ENCODE data around the gene PNMA6E.
"Not testable (repeated sequence)": the region's sequence is repeated elsewhere in the genome, so short reads cannot be mapped to it uniquely, and the experiment has no call there.

DNA sequence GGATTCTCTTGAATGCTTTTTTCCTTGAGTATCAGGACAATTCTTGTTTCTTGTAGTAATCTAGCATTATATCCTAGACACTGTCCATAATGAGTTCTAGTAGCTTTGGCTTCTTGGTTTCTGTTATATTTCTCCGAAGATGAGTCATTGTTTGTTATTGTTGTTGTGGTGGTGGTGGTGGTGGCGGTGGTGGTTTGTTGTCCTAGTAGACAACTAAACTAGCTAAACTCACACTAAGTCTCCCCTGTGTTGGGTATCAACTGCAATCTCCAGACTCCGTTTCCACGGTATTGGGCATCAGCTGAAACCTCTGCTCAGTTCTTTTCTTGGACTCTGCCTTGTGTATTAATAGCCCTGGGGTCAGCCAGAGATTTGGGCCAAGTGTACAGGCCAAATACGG is 3.2 kb upstream of the PNMA6E start:
- TF ChIP-seq ZFP30 (CRISPR knock-in tag; IDR thresholded peaks at IDR 0.05); CREB5 (CRISPR knock-in tag; IDR thresholded peaks at IDR 0.05; ENCODE audit: low read depth); OSR1 (CRISPR knock-in tag; IDR thresholded peaks at IDR 0.05); ZFP3 (CRISPR knock-in tag; IDR thresholded peaks at IDR 0.05); RARB (CRISPR knock-in tag; IDR thresholded peaks at IDR 0.05): not testable (repeated sequence)
- TF ChIP-seq, protein P1, sequence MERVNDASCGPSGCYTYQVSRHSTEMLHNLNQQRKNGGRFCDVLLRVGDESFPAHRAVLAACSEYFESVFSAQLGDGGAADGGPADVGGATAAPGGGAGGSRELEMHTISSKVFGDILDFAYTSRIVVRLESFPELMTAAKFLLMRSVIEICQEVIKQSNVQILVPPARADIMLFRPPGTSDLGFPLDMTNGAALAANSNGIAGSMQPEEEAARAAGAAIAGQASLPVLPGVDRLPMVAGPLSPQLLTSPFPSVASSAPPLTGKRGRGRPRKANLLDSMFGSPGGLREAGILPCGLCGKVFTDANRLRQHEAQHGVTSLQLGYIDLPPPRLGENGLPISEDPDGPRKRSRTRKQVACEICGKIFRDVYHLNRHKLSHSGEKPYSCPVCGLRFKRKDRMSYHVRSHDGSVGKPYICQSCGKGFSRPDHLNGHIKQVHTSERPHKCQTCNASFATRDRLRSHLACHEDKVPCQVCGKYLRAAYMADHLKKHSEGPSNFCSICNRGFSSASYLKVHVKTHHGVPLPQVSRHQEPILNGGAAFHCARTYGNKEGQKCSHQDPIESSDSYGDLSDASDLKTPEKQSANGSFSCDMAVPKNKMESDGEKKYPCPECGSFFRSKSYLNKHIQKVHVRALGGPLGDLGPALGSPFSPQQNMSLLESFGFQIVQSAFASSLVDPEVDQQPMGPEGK (CRISPR knock-in tag; IDR thresholded peaks at IDR 0.05; ENCODE audit: borderline replicate concordance), result not testable (repeated sequence)
